HG03103 (cell line): ENCODE measurements around the gene HK1.

Source experiments
- ATAC-seq: cut with Tn5 transposase; IDR thresholded peaks from one replicate; pipeline ENCODE4 v1.9.1; 2021; ENCODE audit warnings: low read depth; ENCODE audit not compliant: unreplicated experiment

Gene HK1

DNA sequence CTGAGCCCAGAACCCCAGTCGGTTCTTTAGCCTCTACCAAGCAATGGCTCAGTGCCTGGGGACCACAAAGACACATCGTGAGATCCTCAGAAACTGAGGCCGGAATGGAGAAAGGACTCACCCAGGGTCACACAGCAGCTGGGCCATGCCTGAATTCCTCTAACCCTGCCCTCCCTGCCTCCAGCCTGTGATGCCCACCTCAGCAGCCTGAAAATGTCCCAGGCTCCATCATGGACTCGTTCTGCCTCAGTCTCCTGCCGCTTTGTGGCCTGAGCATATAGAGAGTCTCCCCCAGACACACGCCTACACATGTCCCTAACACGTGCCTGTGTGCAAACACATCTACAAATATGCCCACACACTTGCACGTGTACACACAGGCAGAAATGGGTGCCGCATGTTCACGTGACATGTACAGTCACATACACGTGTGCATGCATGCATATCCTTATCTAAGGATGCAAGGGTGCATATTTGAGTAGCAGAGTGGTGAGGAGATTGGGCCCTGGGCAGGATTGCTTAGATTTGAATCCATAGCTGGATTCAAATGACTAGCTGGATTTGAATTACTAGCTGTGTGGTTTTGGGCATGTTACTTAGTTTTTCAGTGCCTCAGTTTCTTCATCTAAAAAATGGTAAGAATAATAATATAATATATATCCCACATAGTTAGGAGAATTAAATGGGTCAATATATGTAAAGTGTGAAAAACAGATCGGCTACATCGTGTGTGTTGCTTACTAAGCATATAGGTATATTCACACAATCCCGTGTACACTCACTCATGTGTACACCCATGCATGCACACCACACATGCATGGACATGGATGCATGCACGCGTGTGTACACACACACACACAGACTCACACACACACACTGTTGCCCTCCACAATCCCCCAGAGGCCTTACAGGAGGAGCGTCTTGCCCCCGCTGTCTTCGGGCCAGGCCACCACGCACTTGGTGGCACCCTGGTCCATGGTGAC lies 136.0 kb downstream of the HK1 start:
- no peak for ATAC-seq

DNA sequence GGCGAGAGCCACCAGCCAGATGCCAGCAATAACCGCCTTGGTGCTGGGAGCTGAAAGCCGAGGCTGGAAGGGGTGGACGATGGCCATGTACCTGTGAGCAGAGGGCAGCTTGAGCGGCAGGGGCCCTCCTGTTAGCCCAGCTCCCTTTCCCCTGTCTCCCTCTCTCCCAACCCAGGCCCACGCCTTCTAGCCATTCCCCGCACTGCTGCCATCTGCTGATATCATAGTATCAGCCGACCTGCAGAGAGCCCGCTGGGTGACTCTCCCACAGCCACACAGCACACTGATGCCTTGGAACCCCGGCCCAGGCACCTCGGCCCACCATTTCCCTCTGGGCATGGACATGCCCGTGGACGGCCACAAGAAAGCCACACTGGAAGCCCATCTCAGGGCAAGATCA lies 136.8 kb downstream of the HK1 start:
- no peak for ATAC-seq

DNA sequence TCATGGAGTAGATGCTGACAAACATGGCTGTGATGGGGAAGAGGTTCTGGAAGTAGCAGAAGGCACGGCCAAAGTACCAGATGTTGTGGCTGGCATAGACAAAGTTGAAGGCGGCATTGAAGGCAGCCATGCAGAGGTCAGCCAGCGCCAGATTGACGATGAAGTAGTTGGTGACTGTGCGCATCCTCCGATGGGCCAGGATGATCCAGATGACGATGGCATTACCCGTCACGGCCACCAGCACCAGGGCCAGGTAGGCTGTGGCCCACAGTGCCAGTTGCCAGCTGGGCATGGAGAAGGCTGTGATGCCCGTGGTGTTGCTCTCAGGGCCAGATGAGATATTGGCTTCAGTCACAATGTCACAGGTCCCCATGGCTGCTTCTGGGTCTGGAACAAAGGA lies 137.7 kb downstream of the HK1 start:
- ATAC-seq, result no peak

DNA sequence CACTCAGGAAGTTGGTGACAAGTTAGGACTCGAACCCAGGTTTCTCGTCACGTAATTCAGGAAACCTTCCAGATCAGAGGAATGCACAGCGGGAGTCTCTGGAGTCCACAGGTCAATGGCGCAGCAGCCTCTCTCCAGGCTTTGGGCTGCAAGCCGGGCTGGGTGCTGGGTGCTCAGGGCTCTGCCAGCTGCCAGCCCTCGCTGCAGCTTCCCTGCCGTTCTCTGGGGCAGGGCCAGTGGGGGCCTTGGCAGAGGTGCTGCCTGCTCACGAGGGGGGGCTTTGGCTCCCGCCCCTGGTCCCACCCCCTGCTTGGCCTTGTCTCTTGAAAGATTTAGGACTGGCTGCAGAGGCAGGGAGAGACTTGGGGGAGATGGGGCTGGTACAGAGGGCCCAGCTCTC lies 138.4 kb downstream of the HK1 start, which contains the start of gene TACR2:
TSS of gene TACR2 (minus strand) at position 224 of the 400 bp plus-strand sequence. CDS start 595 bp downstream, outside the sequence.
- no peak for ATAC-seq

DNA sequence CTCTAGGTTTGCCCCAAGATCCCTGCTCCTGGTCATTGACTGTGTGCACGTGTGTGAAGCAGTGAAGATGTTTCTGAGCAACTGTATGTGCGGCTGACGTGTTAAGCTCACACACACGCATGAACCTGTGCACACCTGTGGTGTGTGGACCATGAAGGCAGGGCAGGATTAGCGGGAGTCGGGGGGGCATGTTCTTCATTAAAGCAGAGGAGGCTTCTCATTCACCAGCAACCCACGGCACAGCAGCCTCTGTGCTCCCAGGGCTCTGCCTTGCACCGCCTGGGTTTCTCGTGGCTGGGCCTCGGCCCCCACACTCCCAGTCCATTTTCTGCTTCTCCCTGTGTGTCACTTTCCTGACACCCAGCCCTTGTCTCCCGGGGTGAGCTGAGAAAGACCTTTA lies 139.2 kb downstream of the HK1 start:
- ATAC-seq, result no peak

- ATAC-seq, result no peak
Measured at GRCh38 chr10:69418052-69418752, 139.9 kb downstream of the HK1 start.

DNA sequence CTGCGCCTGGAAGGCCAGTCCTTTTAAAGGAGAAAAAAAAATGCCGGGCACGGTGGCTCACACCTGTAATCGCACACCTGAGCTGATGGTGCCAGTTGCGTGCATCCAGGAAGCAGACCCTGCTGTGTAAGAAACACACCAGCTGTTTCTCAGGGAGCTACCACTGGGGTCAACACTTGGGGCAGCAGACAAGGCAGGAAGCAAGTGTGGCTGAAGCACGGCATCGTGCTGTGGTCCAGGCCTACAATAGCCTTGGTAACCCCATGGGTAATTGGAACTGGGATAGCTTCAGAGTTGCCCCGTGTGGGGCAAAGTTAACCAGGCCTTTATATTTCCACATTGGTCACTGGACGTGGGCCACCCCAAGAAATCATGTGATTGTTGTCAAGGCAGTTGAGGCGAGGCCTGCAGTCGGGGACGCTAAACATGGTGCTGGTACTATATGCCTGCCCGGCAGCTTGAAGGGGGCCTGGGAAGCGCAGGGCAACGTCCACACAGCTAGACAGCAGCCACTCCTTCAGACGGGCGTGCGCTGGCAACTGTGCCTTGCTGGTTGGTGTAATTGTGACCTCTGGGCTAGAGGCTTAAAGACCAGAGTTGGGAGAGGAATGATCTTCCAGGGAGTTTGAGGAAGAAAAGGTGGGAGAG lies 140.9 kb downstream of the HK1 start:
- no peak for ATAC-seq

DNA sequence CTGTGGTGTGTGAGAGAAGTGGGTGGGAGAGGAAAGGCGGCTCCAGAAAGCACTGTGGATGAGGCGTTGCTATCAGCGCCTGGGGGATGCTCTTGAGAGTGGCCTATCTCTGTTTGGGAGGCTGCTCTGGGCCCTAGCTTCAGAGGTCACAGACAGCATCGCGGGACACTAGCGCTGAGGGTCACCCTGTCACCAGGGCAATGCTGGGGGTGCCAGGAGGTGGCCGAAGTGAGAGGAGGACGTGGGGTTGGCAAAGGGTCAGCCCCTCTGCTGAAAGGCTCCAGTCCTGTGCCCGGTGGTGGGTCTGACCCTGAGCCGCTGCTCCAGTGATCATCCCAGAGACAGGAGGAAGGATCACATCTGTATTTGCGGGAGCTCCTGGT lies 141.4 kb downstream of the HK1 start:
- no peak for ATAC-seq

DNA sequence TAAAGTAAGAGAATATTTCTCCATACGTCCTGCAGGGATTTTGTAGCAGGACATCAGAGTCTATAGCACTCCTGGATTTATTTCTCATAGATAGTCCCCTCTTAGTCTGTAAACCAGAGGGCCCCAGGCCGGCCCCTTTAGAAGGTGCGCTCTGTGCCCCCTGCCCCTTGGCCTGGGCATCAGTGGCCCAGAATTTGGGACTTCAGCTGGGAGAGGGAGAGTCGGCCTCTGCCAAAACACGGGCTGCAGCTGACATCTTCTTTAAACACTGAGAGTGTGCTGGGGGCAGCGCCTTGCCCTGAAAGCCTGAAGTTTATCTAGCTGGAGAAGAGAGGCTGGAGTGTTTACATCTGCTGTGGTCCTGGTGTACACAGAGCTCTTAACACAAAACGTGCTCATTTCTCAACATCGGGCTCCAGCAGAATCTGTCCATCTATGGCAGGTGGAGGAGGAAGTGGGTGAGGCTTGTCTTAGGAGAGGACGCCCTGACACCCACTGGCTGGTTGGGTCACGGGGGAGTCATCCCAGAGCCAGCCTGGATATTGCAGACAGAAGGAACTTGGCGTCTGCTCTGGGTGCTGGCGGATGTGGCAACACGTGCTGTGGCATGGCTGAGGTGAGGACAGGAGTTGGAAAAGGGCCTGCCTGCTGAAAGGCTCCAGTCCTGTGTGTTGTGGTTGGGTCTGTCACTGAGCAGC lies 143.5 kb downstream of the HK1 start:
- no peak for ATAC-seq

GRCh38 chr10:69422676-69423075 lies 144.4 kb downstream of the HK1 start:
- no peak for ATAC-seq

DNA sequence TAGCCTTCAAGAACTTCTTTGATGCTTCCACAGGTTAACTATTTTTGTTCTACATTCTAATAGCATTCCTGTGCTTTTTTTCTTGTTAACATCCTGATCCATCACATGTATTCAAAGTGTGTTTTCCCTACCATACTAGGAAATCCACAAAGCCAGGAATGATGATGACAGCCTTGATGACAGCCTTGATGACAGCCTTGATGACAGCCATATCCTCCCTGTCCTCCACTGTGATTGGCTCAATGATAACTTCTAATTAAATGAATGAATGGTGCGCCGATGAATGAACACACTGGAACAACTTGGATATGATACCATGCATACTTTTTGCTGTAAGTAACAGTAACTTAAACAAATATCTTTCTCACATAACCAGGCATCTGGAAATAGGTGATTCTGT lies 146.7 kb downstream of the HK1 start:
- no peak for ATAC-seq

DNA sequence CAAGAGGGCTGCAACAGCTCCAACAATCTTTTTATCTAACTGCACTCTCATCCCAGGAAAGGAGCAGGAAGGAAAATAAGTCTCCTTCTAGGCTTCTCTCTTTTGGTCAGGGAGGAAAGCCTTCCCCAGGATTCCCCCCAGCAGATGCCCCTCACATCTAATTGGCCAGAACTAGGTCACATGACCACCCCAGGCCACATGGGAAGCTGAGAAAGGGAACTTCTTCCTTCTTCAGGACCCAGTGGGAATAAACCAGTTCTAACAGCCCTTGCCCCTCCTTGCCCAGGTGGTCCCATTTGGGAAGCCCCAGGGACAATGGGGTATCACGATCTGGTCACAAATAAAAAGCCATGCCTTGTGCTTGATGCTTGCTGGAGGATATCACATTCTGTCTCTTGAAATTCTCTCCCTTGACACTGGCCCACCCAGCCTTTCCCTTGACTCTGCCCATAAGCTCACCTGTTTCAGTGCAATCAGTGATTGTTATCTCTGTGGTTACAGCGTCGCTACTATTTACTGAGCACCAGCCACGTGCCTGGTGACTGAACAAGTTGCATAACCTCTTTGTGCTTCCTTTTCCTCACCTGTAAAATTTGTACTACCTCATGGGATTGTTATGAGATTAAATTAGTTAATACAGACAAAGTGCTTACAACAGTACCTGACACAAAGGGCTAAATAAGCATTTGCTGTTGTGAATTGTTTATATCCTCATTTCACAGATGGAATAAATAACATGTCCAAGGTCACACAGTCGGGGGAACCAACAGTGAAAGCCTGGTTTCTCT lies 147.4 kb downstream of the HK1 start:
- ATAC-seq, result no peak

DNA sequence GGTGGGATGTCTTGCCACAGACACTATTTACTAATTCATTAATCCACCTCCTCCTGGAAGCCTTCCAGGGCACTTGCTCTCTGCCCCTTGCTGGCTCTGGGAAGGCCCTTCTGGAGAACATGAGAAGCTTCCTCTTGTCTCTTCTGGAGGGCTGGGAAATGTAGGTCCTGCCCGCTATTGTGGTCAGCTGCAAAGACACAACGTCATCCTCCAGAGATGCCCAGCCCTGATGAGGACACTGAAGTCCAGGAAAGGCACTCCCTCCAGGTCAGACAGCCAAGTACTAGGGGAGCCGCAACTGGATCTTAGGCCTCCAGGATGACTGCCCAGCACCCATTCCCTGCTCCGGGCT lies 148.1 kb downstream of the HK1 start:
- no peak for ATAC-seq

- ATAC-seq, result no peak
Measured at GRCh38 chr10:69428165-69428564, 149.9 kb downstream of the HK1 start.

GRCh38 chr10:69434169-69434568 lies 155.9 kb downstream of the HK1 start:
- ATAC-seq, result no peak

DNA sequence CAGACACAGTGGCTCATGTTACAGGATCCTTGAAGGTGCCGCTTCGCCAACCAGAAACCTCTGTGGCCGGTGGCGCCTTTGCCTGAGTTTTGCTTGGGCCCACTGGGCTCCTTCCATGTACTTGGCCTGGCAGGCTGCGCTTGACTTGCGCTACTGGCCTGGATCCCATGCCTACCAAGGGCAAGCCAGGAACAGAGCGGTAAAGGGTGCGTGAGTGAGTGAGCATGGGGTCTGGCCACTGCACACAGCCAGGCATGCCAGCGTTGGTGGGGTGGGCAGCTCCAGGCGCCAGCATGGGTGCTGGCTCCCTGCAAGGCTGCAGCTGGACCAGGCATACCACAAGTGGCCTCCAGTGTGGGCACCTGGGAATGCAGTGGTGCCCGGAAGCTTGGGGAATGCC lies 156.6 kb downstream of the HK1 start:
- ATAC-seq, result no peak

GRCh38 chr10:69435966-69436520 lies 157.7 kb downstream of the HK1 start:
- no peak for ATAC-seq

GRCh38 chr10:69437321-69438259 lies 159.3 kb downstream of the HK1 start:
- ATAC-seq, result no peak
